Esophagus muscularis mucosa (tissue), 4 donors: ENCODE measurements around the gene UBE2J1. TPM values are rescaled to one million over a fixed set of nuclear protein-coding genes. Genes with fewer than 3 reads are reported as not detected.

Experiments used
- DNase-seq: peaks from one replicate; pipeline ENCODE4 v3.0.0-alpha.2; 2017; ENCODE audit errors: extremely low spot score
- H3K27ac ChIP-seq, 4 donors: fragments of 200-600 bp; sonication (generic); replicated peaks in 1 of 4; 1 replicate in 3 of 4; 2 replicates in 1 of 4; pipeline ENCODE4 v1.5.1; 2016 to 2019; ENCODE audit warnings: mild to moderate bottlenecking in 1 of 4
- H3K27me3 ChIP-seq, 4 donors: fragments of 200-600 bp; sonication (generic); one replicate each; pipeline versions ENCODE4 v1.5.1 to v1.6.0; 2016 to 2019
- H3K36me3 ChIP-seq, 4 donors: fragments of 200-600 bp; sonication (generic); one replicate each; pipeline ENCODE4 v1.5.1; 2016 to 2019
- H3K4me1 ChIP-seq, 4 donors: fragments of 200-600 bp; sonication (generic); one replicate each; pipeline ENCODE4 v1.5.1; 2016 to 2019
- H3K4me3 ChIP-seq, 4 donors: fragments of 200-600 bp; sonication (generic); 1 replicate in 2 of 4; 2 replicates in 2 of 4; pipeline ENCODE4 v1.5.1; 2016 to 2019; ENCODE audit warnings: mild to moderate bottlenecking in 4 of 4, moderate library complexity in 1 of 4
- H3K9me3 ChIP-seq, 4 donors: fragments of 200-600 bp; sonication (generic); 1 replicate in 3 of 4; 2 replicates in 1 of 4; pipeline ENCODE4 v1.5.1; 2016 to 2019
- EP300 ChIP-seq: sonication (generic); formaldehyde crosslinking; IDR thresholded peaks from one replicate; pipeline ENCODE4 v1.6.1; 2017; ENCODE audit warnings: antibody characterized with exemption
- POLR2A ChIP-seq: fragments of 450-650 bp; IDR thresholded peaks from one replicate; pipeline ENCODE4 v1.6.1; 2017; ENCODE audit warnings: antibody characterized with exemption, moderate library complexity, mild to moderate bottlenecking, low read depth
- POLR2AphosphoS5 ChIP-seq, 2 donors: sonication (generic); formaldehyde crosslinking; IDR thresholded peaks; one replicate each; pipeline ENCODE4 v1.6.1; 2017; ENCODE audit warnings: antibody characterized with exemption in 2 of 2
- WGBS: methylation state at CpG from one replicate; pipeline ENCODE4 v1.1.5; 2018; 5-methylcytosine and 5-hydroxymethylcytosine counted together
- intact Hi-C: fragments of 100-400 bp; cut with DNase I; formaldehyde crosslinking; loops from one replicate; pipeline ENCODE4 v1.15.1; 2023
- total RNA-seq, 4 donors: library from RNA; depleted of rRNA; stranded (reverse); fragments of >200 nt; gene quantifications; one replicate each; pipeline versions ENCODE4 v1.1.0 to v1.2.1, GENCODE V29; 2016
- TF ChIP-seq, protein P1 (sequence below), 3 experiments: fragments of 200-600 bp in 2 of 3; fragments of 450-650 bp in 1 of 3; sonication (generic) in 2 of 3; IDR thresholded peaks; one replicate each; pipeline ENCODE4 v1.5.1; 2017 to 2019; ENCODE audit warnings: antibody characterized with exemption in 3 of 3, mild to moderate bottlenecking in 2 of 3, moderate library complexity in 1 of 3

Gene UBE2J1
- total RNA-seq, 4 donors from 2014 or later, result 31.0 to 36.6 (median 33.6) TPM

DNA sequence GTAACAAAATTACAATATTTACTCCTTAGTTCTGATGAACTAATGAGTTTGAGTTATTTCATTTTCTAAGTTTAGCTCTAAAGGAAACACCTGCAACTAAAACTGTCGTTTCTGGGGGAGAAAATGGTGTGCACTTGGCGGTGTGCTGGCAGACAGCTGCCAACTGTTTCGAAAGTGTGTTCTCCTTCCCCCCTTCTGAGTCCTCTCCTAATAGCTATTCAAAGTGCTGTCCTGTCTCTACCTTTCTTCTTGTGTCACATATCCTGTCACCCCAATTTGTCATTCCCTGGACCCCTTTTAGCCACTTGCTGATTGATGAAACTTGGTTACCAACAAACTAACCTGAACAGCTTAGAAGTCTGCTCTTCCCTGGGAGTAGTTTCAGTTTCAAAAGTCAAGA is 4.9 kb upstream of the UBE2J1 start:
- H3K4me1 ChIP-seq, result peaks cover 0 to 9% (median 3%) of the 10 kb centered on the region in 4 donors
- H3K36me3 ChIP-seq, result no peaks in the 10 kb centered on the region
- intact Hi-C loops, result no loop called here
- no peaks in the 10 kb centered on the region for H3K9me3 ChIP-seq
- no peak overlapping the region for H3K27ac ChIP-seq
- peak overlapping the region in 1 of 4 donors; percentile 24 for H3K4me3 ChIP-seq
- H3K27me3 ChIP-seq, result no peaks in the 10 kb centered on the region
- 56% methylated on average over 3 of the region's 3 CpGs for WGBS
- TF ChIP-seq POLR2AphosphoS5 (IDR thresholded peaks at IDR 0.05) (no peak), POLR2A (no peak), EP300 (no peak)
- TF ChIP-seq, protein P1, sequence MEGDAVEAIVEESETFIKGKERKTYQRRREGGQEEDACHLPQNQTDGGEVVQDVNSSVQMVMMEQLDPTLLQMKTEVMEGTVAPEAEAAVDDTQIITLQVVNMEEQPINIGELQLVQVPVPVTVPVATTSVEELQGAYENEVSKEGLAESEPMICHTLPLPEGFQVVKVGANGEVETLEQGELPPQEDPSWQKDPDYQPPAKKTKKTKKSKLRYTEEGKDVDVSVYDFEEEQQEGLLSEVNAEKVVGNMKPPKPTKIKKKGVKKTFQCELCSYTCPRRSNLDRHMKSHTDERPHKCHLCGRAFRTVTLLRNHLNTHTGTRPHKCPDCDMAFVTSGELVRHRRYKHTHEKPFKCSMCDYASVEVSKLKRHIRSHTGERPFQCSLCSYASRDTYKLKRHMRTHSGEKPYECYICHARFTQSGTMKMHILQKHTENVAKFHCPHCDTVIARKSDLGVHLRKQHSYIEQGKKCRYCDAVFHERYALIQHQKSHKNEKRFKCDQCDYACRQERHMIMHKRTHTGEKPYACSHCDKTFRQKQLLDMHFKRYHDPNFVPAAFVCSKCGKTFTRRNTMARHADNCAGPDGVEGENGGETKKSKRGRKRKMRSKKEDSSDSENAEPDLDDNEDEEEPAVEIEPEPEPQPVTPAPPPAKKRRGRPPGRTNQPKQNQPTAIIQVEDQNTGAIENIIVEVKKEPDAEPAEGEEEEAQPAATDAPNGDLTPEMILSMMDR (IDR thresholded peaks at IDR 0.05), result no peak
- DNase-seq, result no peak

DNA sequence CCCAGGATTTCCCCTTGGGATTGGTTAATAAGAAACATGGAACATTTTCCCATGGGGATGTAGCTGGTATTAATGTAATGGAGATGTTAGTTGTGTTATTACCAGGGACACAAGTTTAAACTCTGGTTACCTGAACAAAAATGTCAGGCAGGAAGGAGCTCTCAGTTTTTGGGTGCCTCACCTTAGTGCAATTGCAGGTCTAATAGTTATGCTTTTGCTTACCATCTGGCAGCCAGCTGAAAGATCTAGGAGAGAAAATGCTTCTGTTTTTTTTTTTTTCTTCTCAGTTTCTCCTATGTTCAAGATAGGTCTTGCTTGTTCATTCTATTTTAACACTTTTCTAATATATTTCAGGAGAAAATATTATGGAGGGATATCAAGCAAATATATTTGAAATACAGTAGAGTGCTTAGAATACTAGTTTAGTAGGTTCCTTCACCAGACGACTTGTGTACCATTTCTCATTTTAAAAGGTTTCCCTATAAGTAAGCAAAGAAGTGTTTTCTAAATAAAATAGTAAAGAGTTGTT is 4.2 kb upstream of the UBE2J1 start:
- no peaks in the 10 kb centered on the region for H3K27me3 ChIP-seq
- 58% methylated on average over 1 of the region's 1 CpG for whole genome bisulfite sequencing
- H3K9me3 ChIP-seq, result no peaks in the 10 kb centered on the region
- intact Hi-C loops, result no loop called here
- TF ChIP-seq, protein P1 (IDR thresholded peaks at IDR 0.05), result no peak
- TF ChIP-seq EP300 (no peak), POLR2AphosphoS5 (IDR thresholded peaks at IDR 0.05) (no peak)
- no peaks in the 10 kb centered on the region for H3K36me3 ChIP-seq
- H3K4me1 ChIP-seq, result peaks cover 0 to 10% (median 4%) of the 10 kb centered on the region in 4 donors
- H3K27ac ChIP-seq, result no peak overlapping the region
- DNase-seq, result no peak
- no peak overlapping the region for H3K4me3 ChIP-seq

GRCh38 chr6:89355511-89356194 is 3.1 kb upstream of the UBE2J1 start:
- H3K27ac ChIP-seq, result no peak overlapping the region
- 88% methylated on average over 2 of the region's 2 CpGs for WGBS
- H3K4me1 ChIP-seq, result peaks cover 5 to 20% (median 14%) of the 10 kb centered on the region in 4 donors
- DNase-seq, result no peak
- no peaks in the 10 kb centered on the region for H3K9me3 ChIP-seq
- no peaks in the 10 kb centered on the region for H3K36me3 ChIP-seq
- TF ChIP-seq POLR2AphosphoS5 (IDR thresholded peaks at IDR 0.05) (no peak), POLR2A (no peak), EP300 (no peak)
- TF ChIP-seq, protein P1 (IDR thresholded peaks at IDR 0.05), result no peak
- H3K4me3 ChIP-seq, result no peak overlapping the region
- H3K27me3 ChIP-seq, result no peaks in the 10 kb centered on the region
- intact Hi-C loops, result no loop called here

GRCh38 chr6:89353702-89354392 is 1.3 kb upstream of the UBE2J1 start:
- no peak for DNase-seq
- WGBS, result 96% methylated on average over 2 of the region's 2 CpGs
- no peaks in the 10 kb centered on the region for H3K27me3 ChIP-seq
- intact Hi-C loops, result loop anchor here (2.0 to 5.0 kb wide), 2 partner anchors 15 to 367 kb away; no protein-coding TSS in a partner anchor
- H3K9me3 ChIP-seq, result no peaks in the 10 kb centered on the region
- peaks cover 18 to 38% (median 32%) of the 10 kb centered on the region in 4 donors for H3K4me1 ChIP-seq
- TF ChIP-seq, protein P1 (IDR thresholded peaks at IDR 0.05), result no peak
- TF ChIP-seq POLR2A, result no peak
- no peak for TF ChIP-seq EP300
- TF ChIP-seq POLR2AphosphoS5 (IDR thresholded peaks at IDR 0.05), result no peak
- peak overlapping the region in 1 of 4 donors; percentile 78 for H3K4me3 ChIP-seq
- H3K27ac ChIP-seq, result peak overlapping the region in 3 of 4 donors; percentile 96 to 98 (median 98)
- no peaks in the 10 kb centered on the region for H3K36me3 ChIP-seq
